GM23338 (cell line): ENCODE results near the gene EIF4E2. TPM values are rescaled to one million over a fixed set of nuclear protein-coding genes. Genes with fewer than 3 reads are reported as not detected.

ENCODE experiments used
- ATAC-seq: fragments of 200-7000 bp; cut with Tn5 transposase; 3 replicates; pipeline ENCODE4 v1.9.1; 2020
- DNase-seq: peaks from one replicate; pipeline ENCODE4 v3.0.0-alpha.2; 2015; ENCODE audit warnings: low spot score
- H2AFZ ChIP-seq: fragments of 200-600 bp; sonication (generic); 2 replicates; pipeline ENCODE4 v1.8.0; 2016; ENCODE audit warnings: antibody characterized with exemption, mild to moderate bottlenecking, moderate library complexity
- H3F3A ChIP-seq: fragments of 200-600 bp; sonication (generic); replicated peaks from 2 replicates; pipeline ENCODE4 v1.8.0; 2017; ENCODE audit warnings: antibody characterized with exemption, mixed run types, low read depth
- H3K27ac ChIP-seq: fragments of 200-600 bp; sonication (generic); 2 replicates; pipeline ENCODE4 v1.6.1; 2016; ENCODE audit warnings: low read depth
- H3K27me3 ChIP-seq: fragments of 200-600 bp; sonication (generic); 2 replicates; pipeline ENCODE4 v1.8.0; 2016; ENCODE audit warnings: mild to moderate bottlenecking, mixed run types, moderate library complexity; ENCODE audit not compliant: insufficient read depth
- H3K36me3 ChIP-seq: fragments of 200-600 bp; sonication (generic); 2 replicates; pipeline ENCODE4 v1.8.0; 2016; ENCODE audit warnings: mild to moderate bottlenecking; ENCODE audit not compliant: insufficient read depth
- H3K4me1 ChIP-seq: fragments of 200-600 bp; sonication (generic); 2 replicates; pipeline ENCODE4 v1.8.0; 2016; ENCODE audit warnings: mild to moderate bottlenecking, moderate library complexity; ENCODE audit not compliant: insufficient read depth
- H3K4me2 ChIP-seq: fragments of 200-600 bp; sonication (generic); 2 replicates; pipeline ENCODE4 v1.7.1; 2017; ENCODE audit warnings: mixed run types
- H3K4me3 ChIP-seq: fragments of 200-600 bp; sonication (generic); 2 replicates; pipeline ENCODE4 v1.6.1; 2016; ENCODE audit warnings: mixed run types
- H3K79me2 ChIP-seq: fragments of 200-600 bp; sonication (generic); replicated peaks from 2 replicates; pipeline ENCODE4 v1.8.0; 2017; ENCODE audit warnings: mild to moderate bottlenecking; ENCODE audit not compliant: insufficient read depth
- H3K9me2 ChIP-seq: fragments of 200-600 bp; sonication (generic); 2 replicates; pipeline ENCODE4 v1.8.0; 2017; ENCODE audit not compliant: insufficient read depth
- H4K20me1 ChIP-seq: fragments of 200-600 bp; sonication (generic); replicated peaks from 2 replicates; pipeline ENCODE4 v1.8.0; 2017; ENCODE audit warnings: mild to moderate bottlenecking; ENCODE audit not compliant: insufficient read depth
- H3K27ac Mint-ChIP-seq: 2 replicates; pipeline ENCODE4 v1.8.0; 2020; ENCODE audit warnings: inconsistent platforms, mild to moderate bottlenecking, moderate library complexity, mixed read lengths
- H3K27me3 Mint-ChIP-seq: 3 replicates; pipeline ENCODE4 v1.8.0; 2022; ENCODE audit warnings: low read depth, mild to moderate bottlenecking, moderate library complexity, mixed read lengths, inconsistent platforms; ENCODE audit not compliant: insufficient read depth, poor library complexity
- H3K36me3 Mint-ChIP-seq: 3 replicates; pipeline ENCODE4 v1.8.0; 2021; ENCODE audit warnings: low read depth, mild to moderate bottlenecking, inconsistent platforms, moderate library complexity, mixed read lengths
- H3K4me1 Mint-ChIP-seq: 3 replicates; pipeline ENCODE4 v1.8.0; 2020; ENCODE audit warnings: mild to moderate bottlenecking, inconsistent platforms, mixed read lengths
- H3K4me3 Mint-ChIP-seq: 3 replicates; pipeline ENCODE4 v1.8.0; 2021; ENCODE audit warnings: moderate library complexity, mild to moderate bottlenecking, inconsistent platforms, mixed read lengths
- H3K9me3 Mint-ChIP-seq: 3 replicates; pipeline ENCODE4 v1.8.0; 2020; ENCODE audit warnings: moderate library complexity, mild to moderate bottlenecking, inconsistent platforms, mixed read lengths
- CREB1 ChIP-seq: fragments of 250-450 bp; sonication (Bioruptor Pico); IDR thresholded peaks from 2 replicates; pipeline ENCODE4 v1.5.0; 2020; ENCODE audit warnings: low read depth, mild to moderate bottlenecking, moderate library complexity
- CTCF ChIP-seq, 2 experiments: fragments of 200-600 bp in 1 of 2; sonication (generic) in 1 of 2; conservative IDR thresholded peaks; 2 replicates each; pipeline versions ENCODE4 v1.5.1 to v1.6.1; 2016 to 2017; ENCODE audit warnings: antibody characterized with exemption in 2 of 2, low read depth in 2 of 2, mild to moderate bottlenecking in 2 of 2, moderate library complexity in 1 of 2
- ETS1 ChIP-seq: IDR thresholded peaks from 2 replicates; pipeline ENCODE4 v1.6.1; 2016; ENCODE audit warnings: antibody characterized with exemption
- EZH2phosphoT487 ChIP-seq: fragments of 200-600 bp; sonication (generic); IDR thresholded peaks from one replicate; pipeline ENCODE4 v1.8.1; 2018; ENCODE audit warnings: antibody characterized with exemption; ENCODE audit not compliant: unreplicated experiment
- JUNB ChIP-seq: IDR thresholded peaks from one replicate; pipeline ENCODE4 v1.6.1; 2016; ENCODE audit warnings: antibody characterized with exemption; ENCODE audit not compliant: unreplicated experiment
- NANOG ChIP-seq: IDR thresholded peaks from 2 replicates; pipeline ENCODE4 v1.6.1; 2016; ENCODE audit warnings: antibody characterized with exemption, borderline replicate concordance
- STAT1 ChIP-seq: IDR thresholded peaks from one replicate; pipeline ENCODE4 v1.6.1; 2016; ENCODE audit warnings: antibody characterized with exemption; ENCODE audit not compliant: unreplicated experiment
- ZNF114 ChIP-seq: fragments of 250-450 bp; sonication (Bioruptor Pico); IDR thresholded peaks from 2 replicates; pipeline ENCODE4 v1.5.0; 2020; ENCODE audit warnings: mild to moderate bottlenecking, moderate library complexity
- ZNF331 ChIP-seq: fragments of 250-450 bp; sonication (Bioruptor Pico); IDR thresholded peaks from 2 replicates; pipeline ENCODE4 v1.5.0; 2020; ENCODE audit warnings: low read depth, mild to moderate bottlenecking, moderate library complexity
- ZNF462 ChIP-seq: fragments of 250-450 bp; sonication (Bioruptor Pico); IDR thresholded peaks from 2 replicates; pipeline ENCODE4 v1.5.0; 2020; ENCODE audit warnings: mild to moderate bottlenecking, moderate library complexity
- polyA plus RNA-seq: library from polyadenylated mRNA; unstranded; fragments of >200 nt; fragmentation: Nextera tagmentation; extraction: Ambion mirVana; gene quantifications from 2 replicates; pipeline ENCODE4 v1.2.1, GENCODE V29; 2016
- total RNA-seq: library from RNA; depleted of rRNA; stranded (reverse); fragments of >200 nt; shearing (Covaris generic); gene quantifications from 2 replicates; pipeline ENCODE4 v1.2.3, GENCODE V29; 2014

Gene EIF4E2
- total and polyA plus RNA-seq, 2 experiments from 2014 or later, result 68.1 to 152 TPM

GRCh38 chr2:232506709-232507108 lies 43.8 kb upstream of the EIF4E2 start:
- Mint-ChIP-seq H3K27ac (no peak overlapping the region), H3K36me3 (no peaks in the 10 kb centered on the region), H3K4me1 (peaks cover 28% of the 10 kb centered on the region), H3K4me3 (no peak overlapping the region), H3K9me3 (no peaks in the 10 kb centered on the region), H3K27me3 (peaks cover 57% of the 10 kb centered on the region)
- ATAC-seq (no peak), DNase-seq (no peak)
- H3F3A ChIP-seq, result no peaks in the 10 kb centered on the region; the same call in 1 of the 2 replicates
- H3K36me3 ChIP-seq, result no peaks in the 10 kb centered on the region
- H3K4me3 ChIP-seq, result no peak overlapping the region
- no peak overlapping the region for H3K4me2 ChIP-seq
- H3K79me2 ChIP-seq, result no peaks in the 10 kb centered on the region
- H3K9me2 ChIP-seq, result no peaks in the 10 kb centered on the region
- H4K20me1 ChIP-seq, result no peaks in the 10 kb centered on the region
- no peak overlapping the region for H2AFZ ChIP-seq
- peaks cover 46% of the 10 kb centered on the region for H3K27me3 ChIP-seq
- no peak overlapping the region for H3K27ac ChIP-seq
- TF ChIP-seq ZNF331, result no peak
- TF ChIP-seq STAT1, result no peak
- no peak for TF ChIP-seq ZNF114 (CRISPR knock-in tag)
- TF ChIP-seq ETS1, result no peak
- TF ChIP-seq CREB1 (CRISPR knock-in tag), result no peak
- TF ChIP-seq ZNF462 (CRISPR knock-in tag), result no peak
- TF ChIP-seq EZH2phosphoT487, result no peak
- no peak for TF ChIP-seq CTCF (conservative IDR thresholded peaks at IDR 0.05; ENCODE audit: low read depth in 2 of 2)
- TF ChIP-seq NANOG, result no peak
- TF ChIP-seq JUNB, result no peak
- peaks cover 14% of the 10 kb centered on the region; the same call in 1 of the 2 replicates for H3K4me1 ChIP-seq
